SJCRH30 (cell line): Measurements from ENCODE around the gene CAMKMT. TPM values are rescaled to one million over a fixed set of nuclear protein-coding genes. Genes with fewer than 3 reads are reported as not detected.

Experiments
- DNase-seq, 2 experiments: peaks; one replicate each; pipeline ENCODE4 v3.0.0-alpha.2; 2015 to 2020
- H3K27ac ChIP-seq: fragments of 250-450 bp; sonication (Bioruptor Pico); 2 replicates; pipeline ENCODE4 v1.5.1; 2020; ENCODE audit warnings: mild to moderate bottlenecking, moderate library complexity
- H3K27me3 ChIP-seq: fragments of 250-450 bp; sonication (Bioruptor Pico); 2 replicates; pipeline ENCODE4 v1.5.1; 2020; ENCODE audit warnings: mild to moderate bottlenecking, moderate library complexity
- H3K36me3 ChIP-seq: fragments of 250-450 bp; sonication (Bioruptor Pico); 2 replicates; pipeline ENCODE4 v1.5.1; 2020; ENCODE audit warnings: mild to moderate bottlenecking, moderate library complexity
- H3K4me1 ChIP-seq: fragments of 250-450 bp; sonication (Bioruptor Pico); 2 replicates; pipeline ENCODE4 v1.5.1; 2020; ENCODE audit warnings: mild to moderate bottlenecking, moderate library complexity
- H3K4me3 ChIP-seq: fragments of 250-450 bp; sonication (Bioruptor Pico); 2 replicates; pipeline ENCODE4 v1.5.1; 2020; ENCODE audit warnings: mild to moderate bottlenecking, moderate library complexity
- H3K9me3 ChIP-seq: fragments of 250-450 bp; sonication (Bioruptor Pico); replicated peaks from 2 replicates; pipeline ENCODE4 v1.5.1; 2020; ENCODE audit warnings: mild to moderate bottlenecking, moderate library complexity
- total RNA-seq: library from RNA; depleted of rRNA; stranded (reverse); fragments of >200 nt; shearing (Covaris generic); gene quantifications from 2 replicates; pipeline ENCODE4 v1.2.3, GENCODE V29; 2014

CAMKMT gene
- total RNA-seq, 1 experiment from 2014 or later, result 11.3 TPM

DNA sequence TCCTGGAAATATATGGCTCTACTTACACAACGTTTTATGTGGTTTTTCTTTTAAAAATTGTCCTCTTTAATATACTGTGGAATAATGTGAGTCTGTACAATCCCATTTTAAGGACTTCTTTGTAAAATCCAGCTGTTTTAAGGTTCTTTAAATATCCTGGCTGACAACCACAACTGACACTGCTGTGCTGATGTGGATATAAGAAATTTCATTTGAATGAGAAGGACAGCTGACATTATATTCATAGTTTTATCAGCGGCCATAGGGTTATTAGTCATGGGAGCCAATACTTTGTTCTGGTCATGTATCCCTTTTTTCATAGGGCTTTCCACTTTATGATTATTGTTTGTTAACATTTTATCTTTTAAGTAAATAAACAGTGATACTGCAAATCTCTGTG is 169.5 kb downstream of the CAMKMT start:
- H3K9me3 ChIP-seq, result no peaks in the 10 kb centered on the region
- peaks cover 40% of the 10 kb centered on the region for H3K4me1 ChIP-seq
- H3K27me3 ChIP-seq, result no peaks in the 10 kb centered on the region
- peak overlapping the region; percentile 66 for H3K27ac ChIP-seq
- peak; percentile 62 to 92 for DNase-seq
- H3K36me3 ChIP-seq, result no peaks in the 10 kb centered on the region
- no peak overlapping the region for H3K4me3 ChIP-seq

DNA sequence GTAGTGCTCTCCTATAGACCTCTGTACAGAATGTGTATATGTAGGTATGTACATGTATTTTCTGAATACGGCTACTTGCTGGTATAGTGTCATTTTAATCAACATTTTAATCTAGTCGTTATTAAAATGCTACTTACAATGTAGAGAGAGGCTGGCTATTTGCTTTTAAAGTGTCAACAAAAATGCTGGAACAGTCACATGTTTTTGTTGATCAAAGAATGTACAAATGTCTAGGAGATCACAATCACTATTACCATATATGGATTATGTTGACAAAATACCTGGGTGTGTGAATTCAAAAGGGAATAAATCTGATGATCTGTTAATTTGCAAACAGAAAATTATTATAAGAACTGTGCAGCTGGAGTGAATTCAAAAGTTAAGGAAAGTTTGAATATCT is 170.3 kb downstream of the CAMKMT start:
- Histone ChIP-seq H3K4me3 (no peak overlapping the region), H3K27ac (peak overlapping the region; percentile 66), H3K9me3 (no peaks in the 10 kb centered on the region), H3K36me3 (no peaks in the 10 kb centered on the region), H3K27me3 (no peaks in the 10 kb centered on the region), H3K4me1 (peaks cover 44% of the 10 kb centered on the region)
- DNase-seq, result no peak

DNA sequence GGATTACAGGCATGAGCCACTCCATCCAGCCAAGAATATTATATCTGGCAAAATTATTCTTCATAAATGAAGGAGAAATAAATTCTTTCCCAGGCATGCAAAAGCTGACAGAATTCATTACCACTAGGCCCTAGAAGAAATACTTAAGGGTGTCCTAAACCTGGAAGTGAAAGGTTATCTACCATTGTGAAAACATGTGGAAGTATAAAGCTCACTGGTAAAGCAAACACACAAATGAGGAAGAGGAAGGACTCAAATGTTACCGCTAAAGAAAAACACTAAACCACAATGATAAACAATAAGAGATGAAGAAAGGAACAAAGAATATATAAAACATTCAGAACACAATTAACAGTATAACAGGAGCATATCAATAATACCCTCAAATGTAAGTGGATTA is 171.8 kb downstream of the CAMKMT start:
- no peak for DNase-seq
- H3K27ac ChIP-seq, result no peak overlapping the region

DNA sequence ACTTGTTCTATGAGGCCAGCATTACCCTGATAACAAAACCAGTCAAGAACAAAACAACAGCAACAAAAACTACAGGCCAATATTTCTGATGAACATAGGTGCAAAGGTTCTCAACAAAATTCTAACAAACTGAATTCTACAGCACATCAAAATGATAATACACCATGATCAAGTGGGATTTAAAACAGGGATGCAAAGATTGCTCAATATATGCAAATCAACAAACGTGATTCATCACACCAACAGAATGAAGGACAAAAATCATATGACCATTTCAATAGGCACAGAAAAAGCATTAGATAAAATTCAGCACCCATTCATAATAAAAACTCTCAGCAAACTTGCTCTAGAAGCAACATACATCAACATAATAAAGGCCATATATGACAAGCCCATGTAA is 173.6 kb downstream of the CAMKMT start:
- DNase-seq, result no peak
- no peak overlapping the region for H3K27ac ChIP-seq
- H3K9me3 ChIP-seq, result 0 out of 2 replicates have a peak, but pooled peaks cover 5% of the 10 kb centered on the region

More for the DNA sequence above, 171.8 kb downstream of the CAMKMT start:
- no peaks in the 10 kb centered on the region for H3K27me3 ChIP-seq
- H3K36me3 ChIP-seq, result no peaks in the 10 kb centered on the region
- peaks cover 47% of the 10 kb centered on the region for H3K4me1 ChIP-seq
- no peak overlapping the region for H3K4me3 ChIP-seq
- H3K9me3 ChIP-seq, result 0 out of 2 replicates have a peak, but pooled peaks cover 5% of the 10 kb centered on the region

DNA sequence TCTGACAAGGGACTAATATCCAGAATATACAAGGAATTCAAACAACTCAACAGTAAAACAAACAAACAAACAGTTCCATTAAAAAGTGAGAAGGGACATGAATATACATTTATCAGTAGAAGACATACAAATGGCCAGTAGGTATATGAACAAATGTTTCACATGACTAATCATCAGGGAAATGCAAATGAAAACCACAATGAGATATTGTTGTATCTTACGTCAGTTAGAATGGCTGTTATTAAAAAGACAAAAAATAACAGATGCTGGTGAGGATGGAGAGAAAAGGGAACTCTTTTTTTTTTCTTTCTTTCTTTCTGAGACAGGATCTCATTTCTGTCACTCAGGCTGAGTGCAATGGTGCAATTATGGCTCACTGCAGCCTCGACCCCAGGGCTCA is 175.5 kb downstream of the CAMKMT start:
- H3K27ac ChIP-seq, result peak overlapping the region; percentile 66
- 0 out of 2 replicates have a peak, but pooled peaks cover 5% of the 10 kb centered on the region for H3K9me3 ChIP-seq
- H3K4me1 ChIP-seq, result peaks cover 11% of the 10 kb centered on the region
- no peak overlapping the region for H3K4me3 ChIP-seq
- H3K36me3 ChIP-seq, result no peaks in the 10 kb centered on the region
- DNase-seq, result peak; percentile 25 to 70
- no peaks in the 10 kb centered on the region for H3K27me3 ChIP-seq

More for the DNA sequence above, 173.6 kb downstream of the CAMKMT start:
- no peak overlapping the region for H3K4me3 ChIP-seq
- peaks cover 28% of the 10 kb centered on the region for H3K4me1 ChIP-seq
- no peaks in the 10 kb centered on the region for H3K27me3 ChIP-seq
- H3K36me3 ChIP-seq, result no peaks in the 10 kb centered on the region

DNA sequence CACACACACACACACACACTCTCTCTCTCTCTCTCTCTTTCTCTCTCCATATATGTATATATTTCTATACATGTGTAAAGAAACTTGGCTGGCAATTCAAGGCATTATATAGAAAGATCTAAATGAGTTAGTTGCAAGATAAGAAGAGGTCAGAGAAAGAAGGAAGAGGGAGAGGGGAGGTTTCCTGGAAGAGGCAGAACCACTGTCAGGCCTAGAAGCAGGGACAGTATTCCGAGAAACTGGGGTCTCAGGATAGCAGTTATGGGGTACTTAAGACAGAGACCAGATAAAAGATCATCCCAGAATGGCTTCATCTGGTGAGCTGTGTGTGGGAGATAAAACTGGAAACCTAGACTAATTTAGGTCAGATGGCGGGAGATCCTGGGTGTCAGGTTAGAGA is 180.8 kb downstream of the CAMKMT start:
- Histone ChIP-seq H3K9me3 (0 out of 2 replicates have a peak, but pooled peaks cover 5% of the 10 kb centered on the region), H3K36me3 (no peaks in the 10 kb centered on the region), H3K4me3 (no peak overlapping the region), H3K27ac (no peak overlapping the region; the same call in 1 of the 2 replicates), H3K27me3 (no peaks in the 10 kb centered on the region), H3K4me1 (peaks cover 54% of the 10 kb centered on the region)
- DNase-seq, result no peak

DNA sequence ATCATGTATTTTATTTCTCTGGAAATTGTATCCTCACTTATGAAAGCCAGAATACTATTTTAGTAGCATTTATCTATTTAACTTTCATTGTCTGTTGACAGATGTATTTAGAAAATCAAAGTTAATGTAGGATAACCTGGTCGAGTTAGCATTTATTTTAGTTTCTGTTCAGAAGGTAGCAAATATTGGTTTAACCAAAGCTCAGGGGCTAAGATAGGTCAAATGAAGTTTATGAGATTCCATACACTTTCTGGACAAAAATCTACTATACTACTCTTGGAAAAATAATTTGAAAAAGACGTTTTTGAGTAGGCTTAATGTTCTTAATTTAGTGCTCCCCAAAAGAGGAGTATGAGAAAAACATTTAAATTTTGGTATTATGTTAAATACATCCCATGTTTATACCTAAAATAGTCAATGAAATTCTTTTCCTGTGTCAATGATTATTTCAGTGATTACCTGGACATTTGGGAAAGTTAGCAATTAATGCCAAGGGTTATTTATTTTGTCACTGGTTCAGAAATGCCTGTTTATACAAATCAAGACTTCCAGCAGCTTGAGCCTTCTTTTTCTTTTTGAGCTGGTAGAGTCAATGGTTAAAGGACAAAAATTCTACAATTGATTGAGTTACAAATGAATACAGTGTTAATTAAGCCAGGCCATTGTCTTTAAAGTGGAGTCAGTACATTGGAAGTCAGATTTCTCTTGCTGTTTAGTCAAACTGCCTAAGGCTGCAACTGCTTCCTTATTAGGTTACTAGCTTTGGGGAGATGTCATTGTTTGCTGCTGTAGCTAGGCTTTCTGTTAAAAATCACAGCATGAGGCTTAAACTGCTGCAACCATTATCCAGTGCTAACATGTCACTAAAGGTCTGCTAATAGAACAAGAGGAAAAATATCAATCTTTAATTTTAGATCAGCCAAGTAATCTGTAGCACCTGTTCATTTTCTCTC is 182.3 kb downstream of the CAMKMT start:
- Histone ChIP-seq H3K9me3 (no peaks in the 10 kb centered on the region), H3K27me3 (no peaks in the 10 kb centered on the region), H3K4me3 (no peak overlapping the region), H3K27ac (peak overlapping the region; percentile 93), H3K4me1 (peaks cover 67% of the 10 kb centered on the region), H3K36me3 (no peaks in the 10 kb centered on the region)
- peak; percentile 72 to 92 for DNase-seq

DNA sequence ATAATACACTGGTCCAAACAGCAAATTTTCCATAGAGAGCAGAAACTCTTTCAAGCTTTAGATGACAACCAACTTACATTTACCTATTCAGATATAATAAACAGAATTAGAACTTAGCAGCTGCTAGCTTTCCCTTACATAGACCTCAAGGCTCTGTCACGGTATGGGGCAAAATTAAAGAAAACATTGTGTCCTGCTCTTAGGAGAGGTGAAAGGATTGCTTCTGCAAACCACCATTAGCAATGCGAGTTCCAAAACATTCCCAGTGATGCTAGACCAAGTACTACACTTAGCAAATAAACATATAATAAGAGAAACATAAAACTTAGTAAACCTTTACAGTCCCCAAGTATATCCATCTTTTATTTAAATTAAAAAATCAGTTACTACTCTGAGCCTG is 183.3 kb downstream of the CAMKMT start:
- H3K9me3 ChIP-seq, result no peaks in the 10 kb centered on the region
- no peaks in the 10 kb centered on the region for H3K36me3 ChIP-seq
- H3K27me3 ChIP-seq, result no peaks in the 10 kb centered on the region
- peak overlapping the region; percentile 93 for H3K27ac ChIP-seq
- peak overlapping the region; percentile 20 for H3K4me3 ChIP-seq
- H3K4me1 ChIP-seq, result peaks cover 76% of the 10 kb centered on the region
- DNase-seq, result peak; percentile 73 to 95

DNA sequence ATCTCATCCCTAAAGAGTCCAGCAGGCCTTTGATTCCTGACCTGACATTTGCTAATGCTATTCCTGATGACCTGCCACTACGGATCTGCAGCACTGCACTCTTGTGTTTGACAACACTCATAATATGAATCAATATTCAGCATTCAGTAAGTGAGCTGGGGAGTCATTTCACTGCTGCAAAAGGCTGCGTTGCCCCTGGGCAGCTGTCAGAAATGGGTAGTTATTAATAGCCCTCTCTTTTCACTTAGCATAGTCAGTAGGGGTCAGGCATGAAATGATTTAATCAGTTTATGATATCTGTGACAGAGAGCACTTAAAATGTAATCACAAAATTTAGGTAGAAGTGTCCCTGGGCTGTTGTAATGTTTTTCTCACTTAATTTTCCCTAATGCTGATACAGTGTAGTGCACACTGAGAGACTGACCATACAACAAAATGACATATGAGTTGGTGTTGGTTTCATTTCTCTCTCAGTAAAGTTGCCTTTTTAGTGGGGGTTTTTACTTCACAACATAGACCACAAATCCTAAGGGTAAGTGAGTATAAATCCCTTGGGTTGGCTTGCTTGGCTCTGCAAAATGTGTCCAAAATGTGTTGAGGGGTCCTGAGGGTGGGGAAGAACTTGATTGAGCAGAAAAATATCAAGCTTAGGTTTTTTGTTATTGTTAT is 184.8 kb downstream of the CAMKMT start:
- no peaks in the 10 kb centered on the region for H3K27me3 ChIP-seq
- no peaks in the 10 kb centered on the region for H3K9me3 ChIP-seq
- peak in 1 of 2 experiments; percentile 68 for DNase-seq
- H3K27ac ChIP-seq, result peak overlapping the region; percentile 93
- no peak overlapping the region for H3K4me3 ChIP-seq
- H3K36me3 ChIP-seq, result no peaks in the 10 kb centered on the region
- H3K4me1 ChIP-seq, result peaks cover 76% of the 10 kb centered on the region

DNA sequence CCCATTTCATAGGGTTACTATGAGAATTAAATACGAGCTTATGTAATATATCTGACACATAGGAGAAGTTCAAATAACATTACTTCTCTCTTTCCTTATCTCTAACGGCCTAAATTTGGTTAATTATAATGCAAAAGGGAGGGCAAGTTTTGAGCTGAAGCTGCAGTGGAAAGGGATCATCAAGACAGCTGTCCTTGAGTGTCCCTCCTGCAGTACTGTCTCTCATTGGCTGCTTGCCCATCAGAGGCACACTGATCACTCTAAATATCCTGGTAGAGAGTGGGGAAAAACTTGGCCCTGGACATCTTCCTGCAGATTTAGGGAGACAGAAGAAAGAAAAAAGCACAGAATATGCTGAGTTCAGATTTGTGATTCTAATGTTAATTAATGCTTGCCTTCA is 186.0 kb downstream of the CAMKMT start:
- DNase-seq, result peak; percentile 86 to 93
- peak overlapping the region; percentile 93 for H3K27ac ChIP-seq
- H3K27me3 ChIP-seq, result no peaks in the 10 kb centered on the region
- no peaks in the 10 kb centered on the region for H3K9me3 ChIP-seq
- H3K4me3 ChIP-seq, result no peak overlapping the region
- H3K4me1 ChIP-seq, result peaks cover 79% of the 10 kb centered on the region
- H3K36me3 ChIP-seq, result no peaks in the 10 kb centered on the region

DNA sequence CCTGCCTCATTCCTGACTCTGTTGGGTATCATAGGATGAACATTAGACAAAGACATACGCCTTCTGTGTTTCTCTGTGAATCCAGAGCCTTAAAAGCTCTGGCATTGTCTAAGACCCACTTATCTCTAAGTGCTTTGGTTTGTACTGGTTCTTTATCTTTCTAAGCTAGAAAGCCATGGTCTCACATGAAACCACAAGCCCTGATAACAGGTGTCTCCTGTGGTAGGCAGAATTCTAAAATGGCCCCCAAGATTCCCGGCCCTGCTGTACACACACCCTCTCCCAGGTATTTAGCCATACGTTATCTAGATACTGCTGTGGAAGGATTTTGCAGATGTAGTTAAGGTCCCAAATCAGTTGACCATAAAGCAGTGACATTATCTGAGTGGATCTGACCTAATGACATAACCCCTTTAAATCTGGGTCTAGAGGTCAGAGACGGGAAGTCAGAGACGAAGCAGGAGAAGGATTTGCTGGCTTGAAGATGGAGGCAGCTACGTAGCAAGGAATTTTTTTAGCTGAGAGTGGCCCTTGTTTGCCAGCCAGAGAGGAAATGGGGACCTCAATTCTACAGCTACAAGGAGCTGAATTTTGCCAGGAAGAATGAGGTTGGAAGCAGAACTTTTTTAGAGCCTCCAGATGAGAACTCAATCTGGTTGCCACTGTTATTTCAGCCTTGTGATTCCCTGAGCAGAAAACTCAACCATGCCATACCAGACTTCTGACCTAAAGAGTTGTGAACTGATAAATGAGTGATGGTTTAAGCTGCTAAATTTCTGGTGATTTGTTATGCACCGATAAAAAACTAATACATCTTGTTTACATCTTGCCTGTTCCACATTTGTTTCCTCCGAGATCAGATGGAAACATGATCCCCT is 186.7 kb downstream of the CAMKMT start:
- H3K9me3 ChIP-seq, result no peaks in the 10 kb centered on the region
- peak overlapping the region; percentile 93 for H3K27ac ChIP-seq
- peak overlapping the region; percentile 16 for H3K4me3 ChIP-seq
- H3K36me3 ChIP-seq, result no peaks in the 10 kb centered on the region
- H3K27me3 ChIP-seq, result no peaks in the 10 kb centered on the region
- DNase-seq, result peak; percentile 58 to 76
- H3K4me1 ChIP-seq, result peaks cover 79% of the 10 kb centered on the region

DNA sequence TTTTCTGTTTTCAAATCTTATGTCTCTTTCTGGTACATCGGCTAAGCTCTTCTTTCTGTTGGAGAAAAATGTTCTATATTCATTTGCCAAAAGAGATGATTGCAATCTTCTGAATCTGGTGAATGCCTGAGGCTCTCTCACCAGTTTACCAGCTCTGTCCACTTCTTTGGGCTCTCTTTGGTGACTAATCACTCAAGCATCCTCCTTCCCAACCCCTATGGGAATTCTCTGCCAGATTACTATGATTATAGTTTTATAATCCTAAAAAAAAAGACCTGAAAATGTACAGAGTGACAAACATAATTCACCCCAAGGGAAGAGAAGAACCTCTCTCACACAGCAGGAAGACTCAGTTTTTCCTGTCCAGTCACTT is 187.3 kb downstream of the CAMKMT start:
- peak overlapping the region; percentile 16 for H3K4me3 ChIP-seq
- no peaks in the 10 kb centered on the region for H3K36me3 ChIP-seq
- peaks cover 79% of the 10 kb centered on the region for H3K4me1 ChIP-seq
- DNase-seq, result peak; percentile 73 to 87
- H3K9me3 ChIP-seq, result no peaks in the 10 kb centered on the region
- no peaks in the 10 kb centered on the region for H3K27me3 ChIP-seq
- H3K27ac ChIP-seq, result peak overlapping the region; percentile 93

DNA sequence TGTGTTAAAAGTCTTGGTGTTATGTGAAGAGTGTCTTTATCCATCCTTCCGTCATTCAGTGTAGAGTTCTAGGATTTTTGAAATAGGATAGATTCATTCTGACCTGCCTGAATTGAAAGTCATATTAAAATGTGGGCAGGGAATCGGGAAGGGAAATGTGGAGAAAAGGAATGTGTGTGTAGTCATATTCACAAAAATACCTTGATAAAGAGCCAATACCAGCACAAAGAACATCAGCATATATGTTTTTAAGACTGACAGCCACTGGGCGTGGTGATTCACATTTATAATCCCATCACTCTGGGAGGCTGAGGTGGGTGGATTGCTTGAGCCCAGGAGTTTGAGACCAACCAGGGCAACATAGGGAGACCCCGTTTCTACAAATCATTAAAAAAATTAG is 188.1 kb downstream of the CAMKMT start:
- Histone ChIP-seq H3K4me1 (peaks cover 77% of the 10 kb centered on the region), H3K36me3 (no peaks in the 10 kb centered on the region), H3K4me3 (no peak overlapping the region), H3K27me3 (no peaks in the 10 kb centered on the region), H3K27ac (peak overlapping the region; percentile 93), H3K9me3 (no peaks in the 10 kb centered on the region)
- DNase-seq, result no peak

DNA sequence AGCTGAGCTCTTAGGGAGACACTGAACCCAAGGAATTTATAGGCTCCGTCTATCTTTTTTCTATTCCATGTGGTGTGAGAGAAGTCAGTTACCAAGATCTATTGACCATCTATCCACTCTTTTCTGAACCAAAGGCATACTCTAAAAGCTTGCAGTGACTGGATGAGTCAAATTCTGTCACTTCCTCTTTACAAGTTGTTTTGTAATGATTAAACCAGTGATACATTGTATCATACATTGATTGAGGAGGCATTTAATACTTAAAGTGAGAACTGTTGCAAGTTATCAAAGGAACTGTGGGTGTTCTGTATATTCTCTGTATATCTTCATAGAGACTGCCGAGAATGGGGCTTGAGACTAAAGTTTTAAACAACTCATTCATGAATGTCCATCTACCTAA is 188.8 kb downstream of the CAMKMT start:
- no peaks in the 10 kb centered on the region for H3K27me3 ChIP-seq
- H3K4me3 ChIP-seq, result no peak overlapping the region
- peaks cover 77% of the 10 kb centered on the region for H3K4me1 ChIP-seq
- peaks cover under 1% of the 10 kb centered on the region; the same call in 1 of the 2 replicates for H3K9me3 ChIP-seq
- no peak overlapping the region for H3K27ac ChIP-seq
- no peak for DNase-seq
- H3K36me3 ChIP-seq, result no peaks in the 10 kb centered on the region
